ENCODE results near the gene HELLS. TPM values are rescaled to one million over a fixed set of nuclear protein-coding genes. Genes with fewer than 3 reads are reported as not detected.

HELLS gene
- total and polyA plus RNA-seq, 2 of the 8 experiments (the other 6 are each of a cell fraction or from before 2014, with no cell fraction given), result 147 to 371 TPM

DNA sequence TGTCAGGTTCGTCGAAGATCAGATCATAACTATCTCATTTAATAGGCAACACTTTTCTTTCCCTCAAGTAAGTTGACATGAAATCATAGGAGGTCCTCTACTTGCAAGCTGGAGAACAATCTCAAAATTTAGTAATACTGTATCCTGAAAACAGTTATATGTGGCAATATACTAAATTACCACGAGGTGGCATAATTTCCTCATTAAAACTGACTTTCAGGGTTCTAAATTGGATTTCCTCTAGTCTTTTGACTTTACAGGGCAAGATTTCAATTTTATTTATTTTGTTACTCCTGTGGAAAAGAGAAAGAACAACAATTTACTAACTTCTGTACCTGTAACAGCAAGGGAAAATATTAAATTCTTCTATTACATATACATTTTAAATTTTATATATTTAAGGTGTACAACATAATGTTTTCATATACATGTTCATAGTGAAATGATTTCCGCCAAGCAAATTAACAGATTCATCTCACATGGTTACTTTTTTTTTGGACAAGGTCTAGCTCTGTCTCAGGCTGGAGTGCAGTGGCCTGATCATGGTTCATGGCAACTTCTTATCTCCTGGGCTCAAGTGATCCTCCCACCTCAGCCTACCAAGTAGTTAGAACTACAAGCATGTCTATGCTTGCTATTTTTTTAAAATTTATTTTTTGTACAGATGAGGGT is 84.6 kb downstream of the HELLS start:
- Histone ChIP-seq H2BK5ac (ENCODE audit: low read depth, low read length) (no peak overlapping the region), H3K23ac (ENCODE audit: insufficient read length) (no peak overlapping the region), H2BK120ac (replicated peaks; ENCODE audit: low read depth, low read length) (no peak overlapping the region), H4K20me1 (replicated peaks in 1 of 2; ENCODE audit: control insufficient read depth in 1 of 2, insufficient read depth in 2 of 2, low read length in 2 of 2) (no peaks in the 10 kb centered on the region), H2BK20ac (ENCODE audit: low read length) (no peak overlapping the region), H2AFZ (ENCODE audit: low read length) (no peak overlapping the region), H3K18ac (ENCODE audit: extremely low read depth, low read length) (no peak overlapping the region), H3K9me3 (ENCODE audit: insufficient read depth in 2 of 2, low read depth in 1 of 2, low read length in 1 of 2) (peaks cover 6 to 7% of the 10 kb centered on the region in 2 experiments; a peak in 3 of 4 replicates), H4K91ac (replicated peaks; ENCODE audit: insufficient read length, low read length) (no peak overlapping the region), H3K4me1 (replicated peaks in 1 of 4; ENCODE audit: control insufficient read depth in 3 of 4, insufficient read depth in 4 of 4, low read length in 3 of 4) (peaks cover 0 to 5% (median 1%) of the 10 kb centered on the region in 4 experiments; a peak in 3 of 7 replicates), H3K4ac (replicated peaks; ENCODE audit: insufficient read length, low read depth, low read length) (no peak overlapping the region), H4K8ac (ENCODE audit: extremely low read depth, insufficient read depth, low read length) (no peak overlapping the region), H4K5ac (ENCODE audit: insufficient read length, low read depth, low read length) (no peak overlapping the region), H3K79me2 (ENCODE audit: control insufficient read depth in 1 of 2, insufficient read depth in 2 of 2, low read length in 2 of 2) (no peaks in the 10 kb centered on the region), H2AK5ac (ENCODE audit: low read depth, low read length) (no peak overlapping the region), H3K36me3 (ENCODE audit: control insufficient read depth in 2 of 4, insufficient read depth in 4 of 4, low read length in 3 of 4) (no peaks in the 10 kb centered on the region; a peak in 2 of 8 replicates), H3K27ac (ENCODE audit: low read depth, low read length) (no peak overlapping the region), H3K4me2 (ENCODE audit: insufficient read depth in 1 of 2, low read depth in 2 of 2, low read length in 2 of 2) (no peak overlapping the region), H2BK12ac (ENCODE audit: low read depth, low read length) (no peak overlapping the region), H3K14ac (ENCODE audit: insufficient read length) (no peak overlapping the region), H3K56ac (replicated peaks; ENCODE audit: insufficient read length, low read depth, low read length) (no peak overlapping the region), H3K4me3 (ENCODE audit: extremely low read depth in 1 of 4, insufficient read depth in 2 of 4, low read depth in 3 of 4, low read length in 4 of 4) (no peak overlapping the region), H3K27me3 (replicated peaks in 1 of 4; ENCODE audit: control insufficient read depth in 3 of 4, extremely low read depth in 1 of 4, insufficient read depth in 3 of 4, low read length in 3 of 4) (no peaks in the 10 kb centered on the region), H3K23me2 (ENCODE audit: low read depth, low read length) (no peaks in the 10 kb centered on the region), H3K9ac (replicated peaks in 1 of 4; ENCODE audit: extremely low read depth in 1 of 4, low read depth in 3 of 4, low read length in 3 of 4) (no peak overlapping the region), H3K79me1 (ENCODE audit: low read depth, low read length) (no peaks in the 10 kb centered on the region), H2BK15ac (ENCODE audit: low read length) (no peak overlapping the region)
- 26% methylated on average over 4 of the region's 4 CpGs; no CpG with 5 or more reads in 1 of the 2 experiments for WGBS, 2 experiments (ENCODE audit: extremely low coverage in 1 of 2, insufficient coverage in 1 of 2, insufficient read length in 1 of 2, insufficient replicate concordance in 2 of 2, low coverage in 1 of 2, low lambda C conversion rate in 2 of 2, missing lambda C conversion rate in 1 of 2)
- DNase-seq (ENCODE audit: low read depth in 1 of 2, low spot score in 2 of 2) (no peak), FAIRE-seq (peak; percentile 57)
- ChIA-PET CTCF (ENCODE audit: partially characterized antibody) (interaction anchor here (0.6 to 2.9 kb wide), 8 partner anchors 10 to 718 kb away, joined by 3 to 22 read pairs (median 3); no protein-coding TSS in a partner anchor), POLR2A (ENCODE audit: partially characterized antibody) (no interaction called here)
- TF ChIP-seq BCL11A (IDR thresholded peaks at IDR 0.05; ENCODE audit: low read depth in 2 of 2, low read length in 2 of 2), result no peak
- no peak for TF ChIP-seq TBP (IDR thresholded peaks at IDR 0.05; ENCODE audit: low read depth, low read length)
- TF ChIP-seq KDM4A (IDR thresholded peaks at IDR 0.05; ENCODE audit: low read depth, low read length, severe bottlenecking), result no peak
- TF ChIP-seq, protein P1, sequence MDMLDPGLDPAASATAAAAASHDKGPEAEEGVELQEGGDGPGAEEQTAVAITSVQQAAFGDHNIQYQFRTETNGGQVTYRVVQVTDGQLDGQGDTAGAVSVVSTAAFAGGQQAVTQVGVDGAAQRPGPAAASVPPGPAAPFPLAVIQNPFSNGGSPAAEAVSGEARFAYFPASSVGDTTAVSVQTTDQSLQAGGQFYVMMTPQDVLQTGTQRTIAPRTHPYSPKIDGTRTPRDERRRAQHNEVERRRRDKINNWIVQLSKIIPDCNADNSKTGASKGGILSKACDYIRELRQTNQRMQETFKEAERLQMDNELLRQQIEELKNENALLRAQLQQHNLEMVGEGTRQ (IDR thresholded peaks at IDR 0.05; ENCODE audit: low read length), result no peak
- TF ChIP-seq RNF2 (IDR thresholded peaks at IDR 0.05; ENCODE audit: borderline replicate concordance, low read depth, low read length, missing control alignments, poor library complexity, severe bottlenecking), result no peak
- TF ChIP-seq SP1 (IDR thresholded peaks at IDR 0.05; ENCODE audit: low read depth, low read length), result no peak
- TF ChIP-seq, protein P2, sequence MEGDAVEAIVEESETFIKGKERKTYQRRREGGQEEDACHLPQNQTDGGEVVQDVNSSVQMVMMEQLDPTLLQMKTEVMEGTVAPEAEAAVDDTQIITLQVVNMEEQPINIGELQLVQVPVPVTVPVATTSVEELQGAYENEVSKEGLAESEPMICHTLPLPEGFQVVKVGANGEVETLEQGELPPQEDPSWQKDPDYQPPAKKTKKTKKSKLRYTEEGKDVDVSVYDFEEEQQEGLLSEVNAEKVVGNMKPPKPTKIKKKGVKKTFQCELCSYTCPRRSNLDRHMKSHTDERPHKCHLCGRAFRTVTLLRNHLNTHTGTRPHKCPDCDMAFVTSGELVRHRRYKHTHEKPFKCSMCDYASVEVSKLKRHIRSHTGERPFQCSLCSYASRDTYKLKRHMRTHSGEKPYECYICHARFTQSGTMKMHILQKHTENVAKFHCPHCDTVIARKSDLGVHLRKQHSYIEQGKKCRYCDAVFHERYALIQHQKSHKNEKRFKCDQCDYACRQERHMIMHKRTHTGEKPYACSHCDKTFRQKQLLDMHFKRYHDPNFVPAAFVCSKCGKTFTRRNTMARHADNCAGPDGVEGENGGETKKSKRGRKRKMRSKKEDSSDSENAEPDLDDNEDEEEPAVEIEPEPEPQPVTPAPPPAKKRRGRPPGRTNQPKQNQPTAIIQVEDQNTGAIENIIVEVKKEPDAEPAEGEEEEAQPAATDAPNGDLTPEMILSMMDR (IDR thresholded peaks at IDR 0.05; ENCODE audit: control extremely low read depth in 1 of 3, insufficient read depth in 1 of 3, low read depth in 1 of 3, low read length in 3 of 3), result peak in 2 of 3 experiments; percentile 32 to 43; a peak in 2 of 4 replicates
- no peak for TF ChIP-seq HDAC6 (IDR thresholded peaks at IDR 0.05; ENCODE audit: low read depth, low read length)
- no peak for TF ChIP-seq JUN (IDR thresholded peaks at IDR 0.05; ENCODE audit: low read depth, low read length)

Measured in H1 (cell line).